Type B pancreatic cell (in vitro differentiated cells): ENCODE data around the gene ATP1A1. TPM values are rescaled to one million over a fixed set of nuclear protein-coding genes. Genes with fewer than 3 reads are reported as not detected.

Experiments used
- DNase-seq: peaks from one replicate; pipeline ENCODE4 v3.0.0; 2021; ENCODE audit warnings: mixed read lengths; ENCODE audit not compliant: unreplicated experiment; ENCODE audit errors: extremely low spot score
- H3K27ac Mint-ChIP-seq: 2 replicates; pipeline ENCODE4 v1.8.0; 2021; ENCODE audit warnings: mild to moderate bottlenecking, mixed read lengths
- H3K27me3 Mint-ChIP-seq: 2 replicates; pipeline ENCODE4 v1.8.0; 2021; ENCODE audit warnings: mixed read lengths
- H3K36me3 Mint-ChIP-seq: 2 replicates; pipeline ENCODE4 v1.8.0; 2021; ENCODE audit warnings: mixed read lengths
- H3K4me1 Mint-ChIP-seq: one replicate; pipeline ENCODE4 v1.8.0; 2021; ENCODE audit warnings: mixed read lengths; ENCODE audit not compliant: unreplicated experiment
- H3K4me3 Mint-ChIP-seq: 2 replicates; pipeline ENCODE4 v1.8.0; 2021; ENCODE audit warnings: mild to moderate bottlenecking, mixed read lengths
- H3K9me3 Mint-ChIP-seq: 2 replicates; pipeline ENCODE4 v1.8.0; 2021; ENCODE audit warnings: mixed read lengths
- CTCF ChIP-seq: fragments of 200-600 bp; sonication (generic); conservative IDR thresholded peaks from 2 replicates; pipeline ENCODE4 v1.5.0; 2021; ENCODE audit warnings: antibody characterized with exemption, mild to moderate bottlenecking
- total RNA-seq: library from RNA; stranded (reverse); gene quantifications from 2 replicates; pipeline ENCODE4 v1.2.1, GENCODE V29; 2021; ENCODE audit warnings: low replicate concordance

The ATP1A1 gene
- total RNA-seq, 1 donor from 2014 or later, result 374 TPM

- peaks cover 9% of the 10 kb centered on the region for H3K27me3 Mint-ChIP-seq
- no peak overlapping the region for H3K4me3 Mint-ChIP-seq
- no peaks in the 10 kb centered on the region for H3K36me3 Mint-ChIP-seq
- no peaks in the 10 kb centered on the region for H3K9me3 Mint-ChIP-seq
- no peaks in the 10 kb centered on the region for H3K4me1 Mint-ChIP-seq
- no peak for DNase-seq
- no peak overlapping the region for H3K27ac Mint-ChIP-seq
- no peak for TF ChIP-seq CTCF
These were observed 51.4 kb downstream of the ATP1A1 start for GRCh38 chr1:116424438-116424837.

GRCh38 chr1:116424863-116425262 is 51.8 kb downstream of the ATP1A1 start:
- no peak overlapping the region for H3K27ac Mint-ChIP-seq
- no peaks in the 10 kb centered on the region for H3K36me3 Mint-ChIP-seq
- no peaks in the 10 kb centered on the region for H3K9me3 Mint-ChIP-seq
- no peak overlapping the region for H3K4me3 Mint-ChIP-seq
- TF ChIP-seq CTCF, result no peak
- no peaks in the 10 kb centered on the region for H3K4me1 Mint-ChIP-seq
- DNase-seq, result no peak
- peaks cover 9% of the 10 kb centered on the region for H3K27me3 Mint-ChIP-seq

- peaks cover 9% of the 10 kb centered on the region for H3K27me3 Mint-ChIP-seq
- no peak for DNase-seq
- no peak for TF ChIP-seq CTCF
- no peak overlapping the region for H3K4me3 Mint-ChIP-seq
- H3K9me3 Mint-ChIP-seq, result no peaks in the 10 kb centered on the region
- no peaks in the 10 kb centered on the region for H3K36me3 Mint-ChIP-seq
- no peaks in the 10 kb centered on the region for H3K4me1 Mint-ChIP-seq
- no peak overlapping the region for H3K27ac Mint-ChIP-seq
These were observed 52.9 kb downstream of the ATP1A1 start for GRCh38 chr1:116425987-116426386.

- H3K4me1 Mint-ChIP-seq, result no peaks in the 10 kb centered on the region
- no peak for TF ChIP-seq CTCF
- no peak overlapping the region for H3K4me3 Mint-ChIP-seq
- no peaks in the 10 kb centered on the region for H3K36me3 Mint-ChIP-seq
- peaks cover 9% of the 10 kb centered on the region for H3K27me3 Mint-ChIP-seq
- no peak for DNase-seq
- no peak overlapping the region for H3K27ac Mint-ChIP-seq
- H3K9me3 Mint-ChIP-seq, result no peaks in the 10 kb centered on the region
These were observed 53.4 kb downstream of the ATP1A1 start for GRCh38 chr1:116426401-116426800.

- Mint-ChIP-seq H3K27ac (no peak overlapping the region), H3K4me1 (no peaks in the 10 kb centered on the region), H3K4me3 (no peak overlapping the region), H3K27me3 (peaks cover 9% of the 10 kb centered on the region), H3K36me3 (no peaks in the 10 kb centered on the region), H3K9me3 (no peaks in the 10 kb centered on the region)
- DNase-seq, result no peak
- no peak for TF ChIP-seq CTCF
These were observed 55.5 kb downstream of the ATP1A1 start for GRCh38 chr1:116428576-116428975.

GRCh38 chr1:116429821-116430374 is 56.9 kb downstream of the ATP1A1 start:
- no peak for DNase-seq
- Mint-ChIP-seq H3K9me3 (no peaks in the 10 kb centered on the region), H3K36me3 (no peaks in the 10 kb centered on the region), H3K4me1 (no peaks in the 10 kb centered on the region), H3K4me3 (no peak overlapping the region), H3K27ac (no peak overlapping the region), H3K27me3 (peaks cover 3% of the 10 kb centered on the region)
- TF ChIP-seq CTCF, result no peak
